Testis (tissue), 2 donors: ENCODE results near the gene MEGF11.

Experiments used
- POLR2A ChIP-seq: fragments of 450-650 bp; IDR thresholded peaks from one replicate; pipeline ENCODE4 v1.6.1; 2017; ENCODE audit warnings: antibody characterized with exemption, mild to moderate bottlenecking, moderate library complexity
- TF ChIP-seq, protein P1 (sequence below), 3 experiments: fragments of 450-650 bp in 2 of 3; fragments of 200-600 bp in 1 of 3; sonication (generic) in 1 of 3; IDR thresholded peaks; one replicate each; pipeline ENCODE4 v1.5.1; 2016 to 2019; ENCODE audit warnings: antibody characterized with exemption in 3 of 3, mild to moderate bottlenecking in 2 of 3, moderate library complexity in 1 of 3

- TF ChIP-seq, protein P1, sequence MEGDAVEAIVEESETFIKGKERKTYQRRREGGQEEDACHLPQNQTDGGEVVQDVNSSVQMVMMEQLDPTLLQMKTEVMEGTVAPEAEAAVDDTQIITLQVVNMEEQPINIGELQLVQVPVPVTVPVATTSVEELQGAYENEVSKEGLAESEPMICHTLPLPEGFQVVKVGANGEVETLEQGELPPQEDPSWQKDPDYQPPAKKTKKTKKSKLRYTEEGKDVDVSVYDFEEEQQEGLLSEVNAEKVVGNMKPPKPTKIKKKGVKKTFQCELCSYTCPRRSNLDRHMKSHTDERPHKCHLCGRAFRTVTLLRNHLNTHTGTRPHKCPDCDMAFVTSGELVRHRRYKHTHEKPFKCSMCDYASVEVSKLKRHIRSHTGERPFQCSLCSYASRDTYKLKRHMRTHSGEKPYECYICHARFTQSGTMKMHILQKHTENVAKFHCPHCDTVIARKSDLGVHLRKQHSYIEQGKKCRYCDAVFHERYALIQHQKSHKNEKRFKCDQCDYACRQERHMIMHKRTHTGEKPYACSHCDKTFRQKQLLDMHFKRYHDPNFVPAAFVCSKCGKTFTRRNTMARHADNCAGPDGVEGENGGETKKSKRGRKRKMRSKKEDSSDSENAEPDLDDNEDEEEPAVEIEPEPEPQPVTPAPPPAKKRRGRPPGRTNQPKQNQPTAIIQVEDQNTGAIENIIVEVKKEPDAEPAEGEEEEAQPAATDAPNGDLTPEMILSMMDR (IDR thresholded peaks at IDR 0.05) = no peak
- TF ChIP-seq POLR2A = no peak
Measured at GRCh38 chr15:66196602-66197001, 56.9 kb downstream of the MEGF11 start.
